H7 (cell line): ENCODE data around the gene FAM151A. TPM values are rescaled to one million over a fixed set of nuclear protein-coding genes. Genes with fewer than 3 reads are reported as not detected.
"Not testable (repeated sequence)": the region's sequence is repeated elsewhere in the genome, so short reads cannot be mapped to it uniquely, and the experiment has no call there.

Experiments
- DNase-seq: peaks from one replicate; pipeline ENCODE4 v3.0.0; 2012
- H3K27me3 ChIP-seq: 2 replicates; pipeline ENCODE4 v1.6.0; 2011; ENCODE audit warnings: mild to moderate bottlenecking, low read length; ENCODE audit not compliant: control insufficient read depth, insufficient read depth
- H3K36me3 ChIP-seq: replicated peaks from 2 replicates; pipeline ENCODE4 v1.5.1; 2011; ENCODE audit warnings: low read length; ENCODE audit not compliant: control insufficient read depth, insufficient read depth
- H3K4me3 ChIP-seq: 2 replicates; pipeline ENCODE4 v1.5.1; 2011; ENCODE audit warnings: low read depth, mild to moderate bottlenecking, control low read depth, low read length, moderate library complexity; ENCODE audit not compliant: insufficient read depth
- total RNA-seq: library from RNA; depleted of rRNA; stranded (reverse); fragments of >200 nt; shearing (Covaris generic); gene quantifications from 2 replicates; pipeline ENCODE4 v1.2.3, GENCODE V29; 2014

FAM151A gene
- total RNA-seq, 1 experiment from 2014 or later, result not detected

DNA sequence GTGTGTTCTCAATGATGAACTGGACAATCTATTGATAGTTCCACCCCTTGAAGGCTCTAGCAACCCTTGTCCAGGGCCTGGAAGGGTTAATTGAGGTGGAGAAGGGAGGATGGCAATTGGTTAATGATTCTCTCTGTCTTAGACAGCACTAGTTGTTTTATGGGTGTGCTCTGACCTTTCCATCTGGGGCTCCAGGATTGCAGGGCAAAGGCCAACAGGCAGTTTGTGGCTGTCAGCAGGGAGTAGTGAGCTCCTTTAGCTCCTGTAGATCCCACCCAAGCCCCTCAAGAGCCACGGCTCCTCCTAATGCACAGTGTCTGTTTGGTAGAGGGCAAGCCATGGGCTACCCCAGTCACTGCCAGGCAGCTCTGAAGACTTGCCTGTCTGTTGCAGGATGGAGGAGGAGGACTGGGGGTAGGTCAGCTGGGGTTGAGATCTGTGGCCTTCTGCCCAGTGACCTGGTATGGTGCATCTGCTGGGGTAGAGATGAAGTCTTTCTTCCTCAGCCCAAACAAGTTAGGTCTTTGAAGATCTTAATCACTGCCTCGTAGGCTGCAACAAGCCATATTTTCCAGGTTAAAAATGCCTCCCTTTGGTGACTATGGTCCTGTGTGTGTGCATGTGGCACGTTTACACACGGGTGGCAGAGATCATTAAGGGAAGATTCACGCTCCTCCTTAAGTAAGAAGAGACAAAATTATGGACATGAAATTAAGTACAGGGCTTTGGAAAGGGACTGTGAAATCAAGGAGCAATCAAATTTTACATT is 26.0 kb upstream of the FAM151A start:
- Histone ChIP-seq H3K4me3 (no peak overlapping the region), H3K27me3 (no peaks in the 10 kb centered on the region), H3K36me3 (no peaks in the 10 kb centered on the region)
- no peak for DNase-seq

- H3K4me3 ChIP-seq, result no peak overlapping the region
- no peaks in the 10 kb centered on the region for H3K36me3 ChIP-seq
- no peak for DNase-seq
- no peaks in the 10 kb centered on the region; the same call in 1 of the 2 replicates for H3K27me3 ChIP-seq
Measured at GRCh38 chr1:54645806-54646676, 22.7 kb upstream of the FAM151A start.

DNA sequence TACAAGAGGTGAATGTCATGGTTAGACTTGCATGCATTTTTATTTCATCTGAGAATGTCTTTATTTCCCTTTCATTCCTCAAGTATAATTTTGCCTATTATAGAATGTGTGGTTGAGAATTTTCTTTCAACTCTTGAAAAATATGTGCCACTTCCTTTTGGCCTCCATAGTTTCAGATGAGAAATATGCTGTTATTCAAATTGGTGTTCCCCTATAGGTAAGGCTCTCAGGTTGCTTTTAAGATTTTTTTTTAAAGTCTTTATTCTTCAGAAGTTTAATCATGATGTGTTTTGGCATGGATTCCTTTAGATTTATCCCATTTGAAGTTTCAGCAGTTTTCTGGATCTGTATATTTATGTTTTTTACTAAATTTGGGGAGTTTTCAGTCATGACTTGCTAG is 20.4 kb upstream of the FAM151A start:
- Histone ChIP-seq H3K27me3 (no peaks in the 10 kb centered on the region; the same call in 1 of the 2 replicates), H3K36me3 (no peaks in the 10 kb centered on the region), H3K4me3 (no peak overlapping the region)
- DNase-seq, result no peak

DNA sequence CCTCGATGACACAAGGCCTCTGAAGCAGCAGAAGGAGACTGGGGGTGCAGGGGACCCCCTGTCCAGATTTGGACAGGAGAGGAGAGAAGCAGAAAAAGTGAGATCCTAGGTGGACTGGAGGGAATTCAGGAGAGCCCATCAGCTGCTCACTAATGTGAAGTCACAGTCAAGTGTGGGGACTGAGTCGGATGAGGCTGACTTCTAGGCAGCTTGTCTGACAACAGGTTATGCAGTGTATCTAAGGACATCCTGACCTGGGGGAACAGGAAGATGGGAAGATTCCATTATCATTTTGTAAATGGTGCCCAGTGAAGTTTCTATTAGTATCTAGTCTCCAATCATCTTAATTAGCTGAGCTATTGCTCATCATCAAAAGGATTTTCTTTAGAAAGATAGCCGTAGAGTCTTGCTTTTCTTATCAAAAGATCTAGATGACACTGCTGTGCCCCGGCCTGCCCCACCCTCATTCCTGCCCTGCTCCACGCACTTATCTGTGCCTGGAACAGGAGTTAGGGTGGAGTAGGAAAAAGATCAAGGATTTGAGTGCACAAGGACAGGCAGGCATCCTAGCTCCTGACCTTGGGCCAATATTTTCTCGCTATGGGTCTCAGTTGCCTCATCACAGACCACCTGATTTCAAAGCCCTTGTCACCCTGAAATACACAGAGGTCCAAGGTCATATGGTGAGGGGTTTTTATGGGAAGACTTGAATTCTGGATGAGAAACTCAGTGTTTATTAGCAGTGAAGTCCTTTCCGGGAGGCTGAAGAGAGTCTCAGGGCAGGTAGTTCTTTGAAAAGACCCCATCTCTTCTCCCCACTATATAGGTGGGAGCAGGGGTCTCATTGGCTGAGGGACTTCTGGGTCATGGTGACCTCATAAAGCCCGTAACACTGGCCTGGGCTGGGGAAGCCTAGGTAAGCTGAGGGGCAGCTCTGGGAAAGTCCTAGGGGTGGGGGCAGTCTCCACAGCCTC is 17.8 kb upstream of the FAM151A start, which contains the start of gene MROH7:
Gene MROH7, plus strand, starts transcription at position 924 of the 974 bp plus-strand sequence. CDS start 11,141 bp downstream, outside the sequence.
- Histone ChIP-seq H3K27me3 (no peaks in the 10 kb centered on the region; the same call in 1 of the 2 replicates), H3K36me3 (no peaks in the 10 kb centered on the region)

DNA sequence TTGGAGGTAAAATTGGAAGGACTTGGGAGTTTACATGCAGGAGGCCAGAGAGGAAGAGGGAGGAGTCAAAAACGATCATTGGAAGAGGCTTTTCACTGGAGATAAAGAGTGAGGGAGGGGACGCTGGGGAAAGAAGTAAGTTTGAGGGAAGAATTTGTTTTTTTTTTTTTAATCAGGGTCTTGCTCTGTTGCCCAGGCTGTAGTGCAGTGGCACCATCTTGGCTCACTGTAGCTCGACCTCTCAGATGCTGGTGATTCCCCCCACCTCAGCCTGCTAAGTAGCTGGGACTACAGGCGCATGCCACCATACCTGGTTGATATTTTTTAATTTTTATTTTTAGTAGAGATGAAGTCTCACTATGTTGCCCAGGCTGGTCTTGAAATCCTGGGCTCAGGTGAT is 17.0 kb upstream of the FAM151A start:
- H3K36me3 ChIP-seq, result no peaks in the 10 kb centered on the region
- no peaks in the 10 kb centered on the region; the same call in 1 of the 2 replicates for H3K27me3 ChIP-seq
- H3K4me3 ChIP-seq, result no peak overlapping the region
- no peak for DNase-seq

More for the DNA sequence above, 17.8 kb upstream of the FAM151A start, which contains the start of gene MROH7:
- H3K4me3 ChIP-seq, result no peak within 1 kb of the TSS
- DNase-seq, result no peak

DNA sequence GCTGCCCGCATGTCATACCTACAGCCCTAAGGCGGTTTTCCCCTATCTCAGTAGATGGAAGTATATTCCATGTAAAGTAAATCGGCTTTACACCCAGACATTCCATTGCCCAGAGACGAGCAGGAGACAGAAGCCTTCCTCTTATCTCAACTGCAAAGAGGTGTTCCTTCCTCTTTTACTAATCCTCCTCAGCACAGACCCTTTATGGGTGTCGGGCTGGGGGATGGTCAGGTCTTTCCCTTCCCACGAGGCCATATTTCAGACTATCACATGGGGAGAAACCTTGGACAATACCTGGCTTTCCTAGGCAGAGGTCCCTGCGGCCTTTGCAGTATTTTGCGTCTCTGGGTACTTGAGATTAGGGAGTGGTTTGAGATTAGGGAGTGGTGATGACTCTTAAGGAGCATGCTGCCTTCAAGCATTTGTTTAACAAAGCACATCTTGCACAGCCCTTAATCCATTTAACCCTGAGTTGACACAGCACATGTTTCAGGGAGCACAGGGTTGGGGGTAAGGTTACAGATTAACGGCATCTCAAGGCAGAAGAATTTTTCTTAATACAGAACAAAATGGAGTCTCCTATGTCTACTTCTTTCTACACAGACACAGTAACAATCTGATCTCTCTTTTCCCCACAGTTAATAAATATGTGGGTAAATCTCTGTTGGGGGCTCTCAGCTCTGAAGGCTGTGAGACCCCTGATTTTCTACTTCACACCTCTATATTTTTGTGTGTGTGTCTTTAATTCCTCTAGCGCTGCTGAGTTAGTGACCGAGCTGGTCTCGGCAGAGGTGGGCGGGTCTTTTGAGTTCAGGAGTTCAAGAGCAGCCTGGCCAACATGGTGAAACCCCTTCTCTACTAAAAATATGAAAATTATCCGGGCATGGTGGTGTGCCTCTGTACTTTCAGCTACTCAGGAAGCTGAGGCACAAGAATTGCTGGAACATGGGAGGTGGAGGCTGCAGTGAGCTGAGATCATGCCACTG is 13.4 kb upstream of the FAM151A start:
- DNase-seq, H3K27me3 ChIP-seq, H3K36me3 ChIP-seq, H3K4me3 ChIP-seq: not testable (repeated sequence)

DNA sequence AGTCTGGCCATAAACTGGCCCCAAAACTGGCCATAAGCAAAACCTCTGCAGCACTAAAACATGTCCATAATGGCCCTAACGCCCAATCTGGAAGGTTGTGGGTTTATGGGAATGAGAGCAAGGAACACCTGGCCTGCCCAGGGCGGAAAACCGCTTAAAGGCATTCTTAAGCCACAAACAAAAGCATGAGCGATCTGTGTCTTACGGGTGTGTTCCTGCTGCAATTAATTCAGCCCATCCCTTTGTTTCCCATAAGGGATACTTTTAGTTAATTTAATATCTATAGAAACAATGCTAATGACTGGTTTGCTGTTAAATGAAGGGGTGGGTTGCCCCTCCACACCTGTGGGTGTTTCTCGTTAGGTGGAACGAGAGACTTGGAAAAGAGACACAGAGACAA is 12.5 kb upstream of the FAM151A start:
- H3K4me3 ChIP-seq, result not testable (repeated sequence)

GRCh38 chr1:54627196-54627595 is 3.9 kb upstream of the FAM151A start:
- H3K27me3 ChIP-seq, result no peaks in the 10 kb centered on the region; the same call in 1 of the 2 replicates
- no peak for DNase-seq
- no peak overlapping the region for H3K4me3 ChIP-seq
- no peaks in the 10 kb centered on the region for H3K36me3 ChIP-seq

More for the DNA sequence above, 12.5 kb upstream of the FAM151A start:
- DNase-seq, H3K36me3 ChIP-seq, H3K27me3 ChIP-seq: not testable (repeated sequence)

- DNase-seq, result no peak
- Histone ChIP-seq H3K36me3 (no peaks in the 10 kb centered on the region), H3K4me3 (no peak overlapping the region), H3K27me3 (no peaks in the 10 kb centered on the region; the same call in 1 of the 2 replicates)
Measured at GRCh38 chr1:54624466-54625464, 1.4 kb upstream of the FAM151A start.

DNA sequence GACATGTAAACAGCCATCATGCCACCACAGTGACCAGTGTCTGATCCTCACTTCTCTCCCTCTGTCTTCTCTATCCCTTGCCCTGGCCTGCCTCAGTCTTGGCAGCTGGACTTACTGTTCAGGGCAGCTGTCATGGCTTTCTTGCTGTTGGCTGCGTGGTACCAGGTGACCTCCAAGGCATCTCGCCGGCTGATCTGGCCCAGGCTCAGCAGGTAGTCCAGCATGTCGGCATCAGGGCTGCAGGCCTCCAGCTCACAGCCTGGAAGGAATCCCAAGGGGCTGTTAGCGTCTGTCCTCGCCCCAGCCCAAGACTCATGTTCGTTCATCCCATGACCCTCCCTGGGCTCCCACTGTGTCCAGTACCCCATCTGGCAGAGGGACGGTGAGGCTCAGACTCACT is 3.6 kb downstream of the FAM151A start:
- DNase-seq, result no peak
- Histone ChIP-seq H3K27me3 (no peaks in the 10 kb centered on the region), H3K36me3 (no peaks in the 10 kb centered on the region), H3K4me3 (no peak overlapping the region)

DNA sequence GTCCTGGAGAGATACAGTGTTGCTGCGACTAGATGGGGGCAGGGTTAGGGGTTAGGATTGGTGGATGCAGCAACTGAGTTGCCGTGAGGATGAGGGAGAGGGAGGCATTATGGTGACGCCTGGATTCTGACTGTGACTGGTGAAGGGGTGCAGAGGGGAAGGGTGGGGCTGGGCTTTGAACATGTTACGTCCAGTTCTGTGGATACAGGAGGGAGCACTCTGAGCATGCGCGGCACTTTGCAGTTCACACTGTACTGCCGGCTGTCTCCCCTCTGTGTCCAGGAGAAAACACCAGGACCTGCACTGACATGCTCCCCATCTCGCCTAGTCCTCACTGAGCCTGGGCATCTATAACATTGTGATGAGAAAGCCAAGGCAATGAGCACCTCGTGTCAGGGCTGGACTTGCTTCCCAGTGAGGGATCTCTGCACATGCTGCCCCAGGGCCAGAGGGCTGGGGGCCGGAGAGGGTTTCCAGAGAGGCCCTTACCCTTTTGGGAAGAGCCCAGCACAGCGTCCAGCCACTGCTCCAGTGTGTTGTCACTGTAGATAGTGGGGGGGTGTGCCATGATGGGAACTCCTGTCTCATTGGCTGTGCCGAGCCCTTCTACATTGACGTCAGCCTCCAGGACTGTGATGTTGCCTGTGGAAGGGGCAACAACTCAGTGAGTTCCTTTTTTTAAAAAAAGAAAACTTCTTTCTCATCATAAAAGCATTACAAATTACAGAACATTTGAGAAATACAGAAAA is 7.6 kb downstream of the FAM151A start:
- no peak overlapping the region for H3K4me3 ChIP-seq
- DNase-seq, result peak; percentile 24
- H3K27me3 ChIP-seq, result no peaks in the 10 kb centered on the region
- no peaks in the 10 kb centered on the region for H3K36me3 ChIP-seq

DNA sequence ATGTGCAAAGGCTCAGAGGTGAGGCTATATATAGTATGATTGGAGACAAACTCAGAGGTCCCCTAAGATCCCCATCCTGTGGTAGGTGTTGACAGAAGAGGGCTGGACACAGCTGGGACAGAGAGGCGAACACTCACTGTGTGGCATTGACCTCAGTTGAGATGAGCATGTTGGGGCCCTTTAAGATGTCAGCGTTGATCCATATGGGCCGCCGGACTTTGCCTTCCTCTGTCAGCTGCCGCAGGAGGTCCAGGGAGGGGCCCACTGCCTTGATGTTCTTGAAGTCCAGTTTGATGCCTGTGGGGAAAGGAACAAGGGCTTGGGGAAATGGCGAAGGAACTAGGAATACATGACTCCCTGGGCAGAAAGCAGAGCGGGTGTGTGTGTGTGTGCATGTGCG is 8.8 kb downstream of the FAM151A start:
- H3K27me3 ChIP-seq, result no peaks in the 10 kb centered on the region
- peak; percentile 4 for DNase-seq
- H3K36me3 ChIP-seq, result no peaks in the 10 kb centered on the region
- no peak overlapping the region for H3K4me3 ChIP-seq
